ENCODE results near the gene THRB. TPM values are rescaled to one million over a fixed set of nuclear protein-coding genes. Genes with fewer than 3 reads are reported as not detected.

Gene THRB
- total and polyA plus RNA-seq, 7 experiments from 2014 or later = 0.05 to 1.0 (median 0.16) TPM; not detected in 4

GRCh38 chr3:24249523-24249922, 245.1 kb downstream of the THRB start:
- intact Hi-C loops (cut with micrococcal nuclease) = no loop called here
- no peaks in the 10 kb centered on the region for H3K9me3 Mint-ChIP-seq
- no peaks in the 10 kb centered on the region for H3K36me3 ChIP-seq (ENCODE audit: control insufficient read depth in 2 of 3, insufficient read depth in 3 of 3, low read length in 3 of 3)
- H3K4me1 Mint-ChIP-seq = no peaks in the 10 kb centered on the region
- no peak overlapping the region for H3K27ac Mint-ChIP-seq
- H3K27me3 Mint-ChIP-seq = peaks cover 4 to 26% (median 11%) of the 10 kb centered on the region in 5 donors
- no peaks in the 10 kb centered on the region for H3K27me3 ChIP-seq (ENCODE audit: control insufficient read depth in 2 of 2, insufficient read depth in 2 of 2, low read length in 2 of 2)
- no peak overlapping the region for H3K4me3 Mint-ChIP-seq
- no peak overlapping the region for H3K4me3 ChIP-seq (ENCODE audit: low read length)
- CTCF ChIA-PET = no interaction called here
- DNase-seq (no peak), ATAC-seq (no peak)
- H3K27ac ChIP-seq (ENCODE audit: low read depth, low read length) = no peak overlapping the region
- H3K4me1 ChIP-seq (ENCODE audit: control insufficient read depth in 2 of 2, insufficient read depth in 2 of 2, low read length in 2 of 2) = no peaks in the 10 kb centered on the region
- no peaks in the 10 kb centered on the region for H3K36me3 Mint-ChIP-seq
- H3K9me3 ChIP-seq (ENCODE audit: control insufficient read depth in 2 of 3, low read length in 3 of 3) = no peaks in the 10 kb centered on the region
- POLR2A ChIA-PET = no interaction called here

GRCh38 chr3:24245056-24245455, 249.6 kb downstream of the THRB start:
- H3K4me3 Mint-ChIP-seq = no peak overlapping the region

GRCh38 chr3:24244491-24244890, 250.2 kb downstream of the THRB start:
- Histone ChIP-seq H3K4me1 (ENCODE audit: control insufficient read depth in 2 of 2, insufficient read depth in 2 of 2, low read length in 2 of 2) (no peaks in the 10 kb centered on the region), H3K4me3 (ENCODE audit: low read length) (no peak overlapping the region), H3K36me3 (ENCODE audit: control insufficient read depth in 2 of 3, insufficient read depth in 3 of 3, low read length in 3 of 3) (no peaks in the 10 kb centered on the region), H3K27ac (ENCODE audit: low read depth, low read length) (no peak overlapping the region), H3K27me3 (ENCODE audit: control insufficient read depth in 2 of 2, insufficient read depth in 2 of 2, low read length in 2 of 2) (no peaks in the 10 kb centered on the region), H3K9me3 (ENCODE audit: control insufficient read depth in 2 of 3, low read length in 3 of 3) (no peaks in the 10 kb centered on the region)
- DNase-seq (no peak), ATAC-seq (no peak)
- Mint-ChIP-seq H3K4me1 (no peaks in the 10 kb centered on the region), H3K36me3 (no peaks in the 10 kb centered on the region), H3K27ac (no peak overlapping the region), H3K27me3 (peaks cover 0 to 22% (median 5%) of the 10 kb centered on the region in 5 donors), H3K4me3 (no peak overlapping the region), H3K9me3 (no peaks in the 10 kb centered on the region)
- CTCF ChIA-PET = no interaction called here
- POLR2A ChIA-PET = no interaction called here
- intact Hi-C loops (cut with micrococcal nuclease) = no loop called here

More at GRCh38 chr3:24245056-24245455, 249.6 kb downstream of the THRB start:
- Mint-ChIP-seq H3K36me3 (no peaks in the 10 kb centered on the region), H3K4me1 (no peaks in the 10 kb centered on the region), H3K27ac (no peak overlapping the region), H3K9me3 (no peaks in the 10 kb centered on the region), H3K27me3 (peaks cover 0 to 22% (median 10%) of the 10 kb centered on the region in 5 donors)
- no peaks in the 10 kb centered on the region for H3K36me3 ChIP-seq (ENCODE audit: control insufficient read depth in 2 of 3, insufficient read depth in 3 of 3, low read length in 3 of 3)
- H3K4me1 ChIP-seq (ENCODE audit: control insufficient read depth in 2 of 2, insufficient read depth in 2 of 2, low read length in 2 of 2) = no peaks in the 10 kb centered on the region
- ATAC-seq = no peak
- H3K27ac ChIP-seq (ENCODE audit: low read depth, low read length) = no peak overlapping the region
- H3K4me3 ChIP-seq (ENCODE audit: low read length) = no peak overlapping the region
- ChIA-PET POLR2A (no interaction called here), CTCF (no interaction called here)
- no peaks in the 10 kb centered on the region for H3K27me3 ChIP-seq (ENCODE audit: control insufficient read depth in 2 of 2, insufficient read depth in 2 of 2, low read length in 2 of 2)
- no peaks in the 10 kb centered on the region for H3K9me3 ChIP-seq (ENCODE audit: control insufficient read depth in 2 of 3, low read length in 3 of 3)
- no peak for DNase-seq
- intact Hi-C loops (cut with micrococcal nuclease) = no loop called here

- no peak overlapping the region for H3K4me3 ChIP-seq (ENCODE audit: low read length)
- ATAC-seq (no peak), DNase-seq (no peak)
- H3K36me3 ChIP-seq (ENCODE audit: control insufficient read depth in 2 of 3, insufficient read depth in 3 of 3, low read length in 3 of 3) = no peaks in the 10 kb centered on the region
- Mint-ChIP-seq H3K9me3 (no peaks in the 10 kb centered on the region), H3K4me1 (no peaks in the 10 kb centered on the region), H3K27me3 (peaks cover 0 to 12% (median 4%) of the 10 kb centered on the region in 5 donors), H3K36me3 (no peaks in the 10 kb centered on the region), H3K27ac (no peak overlapping the region), H3K4me3 (no peak overlapping the region)
- no peaks in the 10 kb centered on the region for H3K4me1 ChIP-seq (ENCODE audit: control insufficient read depth in 2 of 2, insufficient read depth in 2 of 2, low read length in 2 of 2)
- intact Hi-C loops (cut with micrococcal nuclease) = no loop called here
- no peaks in the 10 kb centered on the region for H3K27me3 ChIP-seq (ENCODE audit: control insufficient read depth in 2 of 2, insufficient read depth in 2 of 2, low read length in 2 of 2)
- H3K9me3 ChIP-seq (ENCODE audit: control insufficient read depth in 2 of 3, low read length in 3 of 3) = no peaks in the 10 kb centered on the region
- no peak overlapping the region for H3K27ac ChIP-seq (ENCODE audit: low read depth, low read length)
- ChIA-PET POLR2A (no interaction called here), CTCF (no interaction called here)
These were observed 252.5 kb downstream of the THRB start for GRCh38 chr3:24242012-24242698.

GRCh38 chr3:24240306-24240705, 254.3 kb downstream of the THRB start:
- no peak overlapping the region for H3K27ac ChIP-seq (ENCODE audit: low read depth, low read length)
- H3K4me1 Mint-ChIP-seq = no peaks in the 10 kb centered on the region
- ATAC-seq = no peak
- H3K27me3 ChIP-seq (ENCODE audit: control insufficient read depth in 2 of 2, insufficient read depth in 2 of 2, low read length in 2 of 2) = no peaks in the 10 kb centered on the region
- ChIA-PET CTCF (no interaction called here), POLR2A (no interaction called here)
- H3K9me3 Mint-ChIP-seq = no peaks in the 10 kb centered on the region
- no peaks in the 10 kb centered on the region for H3K36me3 Mint-ChIP-seq
- no peak for DNase-seq
- H3K9me3 ChIP-seq (ENCODE audit: control insufficient read depth in 2 of 3, low read length in 3 of 3) = no peaks in the 10 kb centered on the region
- peaks cover 0 to 10% (median under 1%) of the 10 kb centered on the region in 5 donors for H3K27me3 Mint-ChIP-seq
- no peak overlapping the region for H3K27ac Mint-ChIP-seq
- no peaks in the 10 kb centered on the region for H3K36me3 ChIP-seq (ENCODE audit: control insufficient read depth in 2 of 3, insufficient read depth in 3 of 3, low read length in 3 of 3)
- H3K4me1 ChIP-seq (ENCODE audit: control insufficient read depth in 2 of 2, insufficient read depth in 2 of 2, low read length in 2 of 2) = no peaks in the 10 kb centered on the region
- intact Hi-C loops (cut with micrococcal nuclease) = no loop called here
- no peak overlapping the region for H3K4me3 ChIP-seq (ENCODE audit: low read length)
- no peak overlapping the region for H3K4me3 Mint-ChIP-seq

- Histone ChIP-seq H3K9me3 (ENCODE audit: control insufficient read depth in 2 of 3, low read length in 3 of 3) (no peaks in the 10 kb centered on the region), H3K4me3 (ENCODE audit: low read length) (no peak overlapping the region), H3K36me3 (ENCODE audit: control insufficient read depth in 2 of 3, insufficient read depth in 3 of 3, low read length in 3 of 3) (no peaks in the 10 kb centered on the region), H3K27ac (ENCODE audit: low read depth, low read length) (no peak overlapping the region), H3K4me1 (ENCODE audit: control insufficient read depth in 2 of 2, insufficient read depth in 2 of 2, low read length in 2 of 2) (no peaks in the 10 kb centered on the region), H3K27me3 (ENCODE audit: control insufficient read depth in 2 of 2, insufficient read depth in 2 of 2, low read length in 2 of 2) (no peaks in the 10 kb centered on the region)
- peaks cover 0 to 9% (median 4%) of the 10 kb centered on the region in 5 donors for H3K27me3 Mint-ChIP-seq
- H3K9me3 Mint-ChIP-seq = no peaks in the 10 kb centered on the region
- ATAC-seq (peak; percentile 75), DNase-seq (peak in 5 of 9 donors; percentile 8 to 46 (median 33))
- H3K4me1 Mint-ChIP-seq = no peaks in the 10 kb centered on the region
- no peaks in the 10 kb centered on the region for H3K36me3 Mint-ChIP-seq
- CTCF ChIA-PET = interaction anchor here (0.7 to 1.6 kb wide), 3 partner anchors 19 to 349 kb away, joined by 3 to 6 read pairs (median 4); no protein-coding TSS in a partner anchor
- H3K27ac Mint-ChIP-seq = no peak overlapping the region
- intact Hi-C loops (cut with micrococcal nuclease) = loop anchor here (1.0 to 10.0 kb wide), 4 partner anchors 239 to 1673 kb away; no protein-coding TSS in a partner anchor
- H3K4me3 Mint-ChIP-seq = no peak overlapping the region
- POLR2A ChIA-PET = no interaction called here
These were observed 256.5 kb downstream of the THRB start for GRCh38 chr3:24237971-24238706.

All from naive thymus-derived CD4-positive, alpha-beta T cell (primary cell).